EL (cell line): Measurements from ENCODE around the gene AEBP2.
"Not testable (repeated sequence)": the region's sequence is repeated elsewhere in the genome, so short reads cannot be mapped to it uniquely, and the experiment has no call there.

Experiments
- DNase-seq: peaks from one replicate; pipeline ENCODE4 v3.0.0-alpha.2; 2016

AEBP2 gene, protein sequence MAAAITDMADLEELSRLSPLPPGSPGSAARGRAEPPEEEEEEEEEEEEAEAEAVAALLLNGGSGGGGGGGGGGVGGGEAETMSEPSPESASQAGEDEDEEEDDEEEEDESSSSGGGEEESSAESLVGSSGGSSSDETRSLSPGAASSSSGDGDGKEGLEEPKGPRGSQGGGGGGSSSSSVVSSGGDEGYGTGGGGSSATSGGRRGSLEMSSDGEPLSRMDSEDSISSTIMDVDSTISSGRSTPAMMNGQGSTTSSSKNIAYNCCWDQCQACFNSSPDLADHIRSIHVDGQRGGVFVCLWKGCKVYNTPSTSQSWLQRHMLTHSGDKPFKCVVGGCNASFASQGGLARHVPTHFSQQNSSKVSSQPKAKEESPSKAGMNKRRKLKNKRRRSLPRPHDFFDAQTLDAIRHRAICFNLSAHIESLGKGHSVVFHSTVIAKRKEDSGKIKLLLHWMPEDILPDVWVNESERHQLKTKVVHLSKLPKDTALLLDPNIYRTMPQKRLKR

GRCh38 chr12:19439059-19440018 lies at the start of gene AEBP2:
TSS of gene AEBP2 (plus strand) at chr12:19439492. CDS start at chr12:19439700, 208 bp downstream.
- DNase-seq, result peak; percentile 93

- no peak for DNase-seq
These were observed 49.2 kb upstream of the AEBP2 start for GRCh38 chr12:19390051-19390598.

DNA sequence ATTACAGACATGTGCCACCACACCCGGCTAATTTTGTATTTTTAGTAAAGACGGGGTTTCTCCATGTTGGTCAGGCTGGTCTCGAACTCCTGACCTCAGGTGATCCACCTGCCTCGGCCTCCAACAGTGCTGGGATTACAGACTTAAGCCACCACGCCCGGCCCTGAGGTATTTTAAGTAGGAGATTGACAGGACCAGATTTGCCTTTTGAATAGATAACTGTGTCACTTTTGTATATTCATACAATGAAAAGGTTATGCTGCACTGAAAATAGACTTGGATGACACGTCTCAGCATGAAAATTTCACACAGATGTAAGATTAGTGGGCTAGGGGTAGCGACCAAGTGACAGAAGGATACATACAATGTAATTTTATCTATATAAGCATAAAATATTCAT lies 46.6 kb upstream of the AEBP2 start:
- DNase-seq, result not testable (repeated sequence)

DNA sequence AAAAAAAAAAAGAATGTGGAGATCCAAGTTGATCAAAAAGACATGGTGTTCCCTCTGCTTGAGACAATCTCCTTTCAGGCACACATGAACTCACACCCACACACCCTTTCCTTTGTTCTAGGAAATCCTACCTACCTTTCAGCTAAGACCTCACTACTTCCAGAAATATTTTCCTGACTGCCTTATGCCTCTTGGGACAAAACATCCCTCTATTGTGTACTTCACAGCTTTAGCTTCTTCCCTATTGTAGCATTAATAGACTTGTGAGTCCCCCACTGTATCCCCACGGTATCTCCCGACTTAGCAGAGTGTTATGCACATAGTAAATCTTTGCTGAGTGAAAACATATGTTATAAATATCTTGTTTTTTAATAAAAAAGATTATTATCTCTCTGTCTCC lies 44.9 kb upstream of the AEBP2 start:
- no peak for DNase-seq

GRCh38 chr12:19397534-19397933 lies 41.8 kb upstream of the AEBP2 start:
- DNase-seq, result peak; percentile 9

DNA sequence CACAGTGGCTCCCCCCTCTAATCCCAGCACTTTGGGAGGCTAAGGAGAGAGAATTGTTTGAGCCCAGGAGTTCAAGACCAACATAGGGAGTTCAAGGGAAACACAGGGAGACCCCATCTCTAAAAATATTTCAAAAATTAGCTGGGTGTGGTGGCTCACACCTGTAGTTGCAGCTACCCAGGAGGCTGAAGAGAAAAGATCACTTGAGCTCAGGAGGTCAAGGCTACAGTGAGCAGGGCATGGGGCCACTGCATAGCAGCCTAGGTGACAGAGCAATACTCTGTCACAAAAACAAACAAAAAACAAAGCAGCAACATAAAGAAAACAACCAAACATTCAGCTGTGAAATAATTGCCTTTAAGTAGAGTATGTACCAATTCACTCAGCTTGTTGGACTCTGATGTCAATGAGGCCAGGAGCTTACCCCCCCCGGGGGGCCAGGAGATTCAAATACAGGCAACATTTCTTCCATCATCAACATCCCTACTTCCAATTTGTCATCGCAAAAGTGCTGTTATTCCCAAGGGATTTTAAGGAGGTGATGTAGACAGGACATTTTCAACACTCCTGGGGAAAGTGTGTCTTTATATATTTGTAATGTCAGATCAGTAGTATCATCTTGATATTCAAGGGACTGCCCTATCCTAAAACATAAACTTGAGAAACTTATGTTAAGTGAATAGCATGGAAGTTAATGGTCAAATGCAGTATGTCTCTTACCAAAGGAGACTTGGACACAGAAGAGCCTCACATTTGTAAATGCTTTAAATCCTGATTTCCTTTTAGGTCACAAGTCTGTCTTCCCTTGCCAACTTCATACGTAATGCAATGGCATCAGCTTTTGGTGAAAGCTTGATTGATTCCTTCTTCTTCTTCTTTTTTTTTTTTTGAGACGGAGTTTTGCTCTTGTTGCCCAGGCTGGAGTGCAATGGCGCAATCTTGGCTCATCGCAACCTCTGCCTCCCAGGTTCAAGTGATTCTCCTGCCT lies 40.6 kb upstream of the AEBP2 start:
- DNase-seq, result no peak

DNA sequence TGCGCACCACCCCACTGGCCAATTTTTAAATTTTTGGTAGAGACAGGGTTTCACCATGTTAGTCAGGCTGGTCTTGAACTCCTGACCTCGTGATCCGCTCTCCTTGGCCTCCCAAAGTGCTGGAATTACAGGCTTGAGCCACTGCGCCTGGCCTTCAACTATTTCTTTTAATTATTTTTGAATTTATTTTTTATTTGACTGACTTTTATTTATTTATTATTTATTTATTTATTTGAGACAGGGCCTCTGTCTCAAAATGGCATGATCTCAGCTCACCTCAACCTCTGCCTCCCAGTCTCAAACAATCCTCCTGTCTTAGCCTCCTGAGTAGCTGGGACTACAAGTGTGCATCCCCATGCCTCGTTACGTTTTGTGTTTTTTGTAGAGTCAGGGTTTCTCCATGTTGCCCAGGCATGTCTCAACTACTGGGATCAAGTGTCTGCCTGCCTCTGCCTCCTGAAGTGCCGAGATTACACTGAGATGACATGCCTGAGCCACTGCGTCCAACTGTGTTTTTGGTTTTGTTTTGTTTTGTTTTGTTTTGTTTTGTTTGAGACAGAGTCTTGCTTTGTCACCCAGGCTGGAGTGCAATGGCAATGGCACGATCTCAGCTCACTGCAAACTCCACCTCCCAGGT lies 38.5 kb upstream of the AEBP2 start:
- DNase-seq, result not testable (repeated sequence)

DNA sequence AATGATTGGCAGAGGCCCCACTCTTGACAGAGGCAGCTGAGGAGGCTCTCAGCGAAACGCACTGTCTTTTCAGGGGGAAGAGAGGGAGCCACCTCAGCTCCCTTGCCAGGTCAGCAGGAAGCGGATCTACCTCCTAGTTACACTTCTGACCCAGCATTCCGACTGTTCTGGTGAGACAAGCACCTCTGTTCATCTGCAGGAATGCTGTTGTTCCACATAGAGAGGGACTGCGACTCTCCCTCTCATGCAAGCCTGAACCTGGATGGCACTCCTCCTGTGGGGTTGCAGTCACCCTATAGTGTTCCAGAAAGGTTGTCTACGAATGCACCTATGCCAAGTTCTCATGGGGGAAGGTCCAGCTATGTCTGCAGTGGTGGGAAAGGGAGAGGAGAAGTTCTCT lies 37.1 kb upstream of the AEBP2 start:
- DNase-seq, result no peak

DNA sequence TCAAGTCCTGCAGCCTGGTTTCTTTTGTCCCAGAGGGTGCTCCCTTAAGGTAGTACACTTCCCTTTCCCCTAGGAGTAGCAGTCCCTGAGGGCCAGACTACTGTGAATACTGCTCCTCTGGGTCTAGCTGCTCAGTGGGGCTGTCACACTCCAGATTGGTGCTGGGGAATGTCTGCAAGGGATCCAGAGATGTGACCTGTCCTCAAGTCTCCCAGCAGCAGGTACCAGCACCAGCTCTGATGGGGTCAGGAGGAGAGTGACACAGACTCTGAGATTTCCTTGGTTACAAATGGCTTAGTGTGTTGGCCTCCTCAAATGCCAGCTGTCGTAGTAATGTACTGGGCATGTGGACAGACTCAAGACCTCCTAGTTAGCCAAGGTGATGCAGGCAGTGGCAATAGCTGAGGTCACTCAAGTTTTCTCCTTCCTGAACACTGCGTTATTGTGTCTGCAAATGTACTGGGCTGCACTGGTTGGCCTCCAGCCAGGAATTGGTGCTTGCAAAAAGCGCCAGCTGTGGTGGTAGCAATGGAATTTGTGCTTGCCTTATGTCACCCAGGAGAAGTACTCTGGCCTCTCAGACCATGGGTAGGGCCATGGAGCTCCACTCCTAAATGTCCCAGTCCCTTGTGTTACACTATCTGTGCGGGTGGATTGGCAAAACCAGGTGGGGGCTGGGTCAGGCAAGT lies 36.4 kb upstream of the AEBP2 start:
- peak; percentile 11 for DNase-seq

- DNase-seq, result no peak
These were observed 34.9 kb upstream of the AEBP2 start for GRCh38 chr12:19404242-19404880.

- no peak for DNase-seq
These were observed 29.9 kb upstream of the AEBP2 start for GRCh38 chr12:19409376-19409775.

- DNase-seq, result no peak
These were observed 29.1 kb upstream of the AEBP2 start for GRCh38 chr12:19410211-19410610.

GRCh38 chr12:19410629-19411185 lies 28.6 kb upstream of the AEBP2 start:
- DNase-seq, result no peak

GRCh38 chr12:19411234-19412204 lies 27.8 kb upstream of the AEBP2 start:
- no peak for DNase-seq

GRCh38 chr12:19412844-19413243 lies 26.4 kb upstream of the AEBP2 start:
- no peak for DNase-seq

DNA sequence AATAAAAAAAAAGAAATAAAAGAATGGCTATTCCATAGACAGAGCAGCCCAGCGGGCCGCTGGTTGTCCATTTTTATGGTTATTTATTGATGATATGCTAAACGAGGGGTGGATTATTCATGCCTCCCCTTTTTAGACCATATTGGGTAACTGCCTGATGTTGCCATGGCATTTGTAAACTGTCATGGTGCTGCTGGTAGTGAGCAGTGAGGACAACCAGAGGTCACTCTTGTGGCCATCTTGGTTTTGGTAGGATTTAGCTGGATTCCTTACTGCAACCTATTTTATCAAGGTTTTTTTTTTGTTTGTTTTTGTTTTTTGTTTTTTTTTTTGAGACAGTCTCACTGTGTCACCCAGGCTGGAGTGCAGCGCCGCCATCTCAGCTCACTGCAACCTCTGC lies 25.7 kb upstream of the AEBP2 start:
- not testable (repeated sequence) for DNase-seq

- no peak for DNase-seq
These were observed 23.7 kb upstream of the AEBP2 start for GRCh38 chr12:19415563-19415962.

- DNase-seq, result no peak
These were observed 20.2 kb upstream of the AEBP2 start for GRCh38 chr12:19419086-19419485.
